Renal pelvis (tissue), 4 donors: Measurements from ENCODE around the gene CGREF1. TPM values are rescaled to one million over a fixed set of nuclear protein-coding genes. Genes with fewer than 3 reads are reported as not detected.
"Not testable (repeated sequence)": the region's sequence is repeated elsewhere in the genome, so short reads cannot be mapped to it uniquely, and the experiment has no call there.

ENCODE experiments used
- DNase-seq: peaks from one replicate; pipeline ENCODE4 v3.0.0-alpha.2; 2013
- polyA plus RNA-seq, 3 donors: library from polyadenylated mRNA; unstranded; fragments of 120-200 nt; gene quantifications; one replicate each; pipeline ENCODE4 v1.2.1, GENCODE V29; 2013; ENCODE audit not compliant: insufficient read length in 3 of 3

CGREF1 gene
- polyA plus RNA-seq, 3 donors: 5.7 to 8.1 (median 7.5) TPM

DNA sequence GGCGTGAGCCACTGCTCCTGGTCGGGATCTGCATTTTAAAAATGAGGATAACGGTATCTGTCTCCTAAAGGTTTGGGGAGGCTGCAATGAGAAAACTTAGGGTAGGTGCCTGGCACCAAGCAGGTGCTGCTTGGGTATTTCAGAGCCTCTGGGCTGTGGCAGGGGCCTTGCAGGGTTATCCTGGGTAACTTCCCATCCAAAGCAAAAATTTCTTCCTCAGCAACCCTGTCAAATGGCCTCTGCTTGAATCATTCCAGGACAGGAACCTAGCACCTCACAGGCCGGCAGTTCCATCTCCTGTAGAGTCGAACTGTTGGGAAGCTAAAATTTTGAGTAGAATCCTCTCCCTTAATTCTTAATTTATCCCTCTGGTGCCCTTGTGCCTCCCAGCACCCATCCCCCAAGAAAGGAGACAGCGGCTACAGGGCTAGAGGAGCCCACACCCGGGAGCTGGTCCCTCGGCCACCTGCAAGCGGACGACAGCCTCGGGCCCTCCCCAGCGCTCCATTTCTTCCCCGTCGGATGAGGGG, 868 bp downstream of the CGREF1 start:
- no peak for DNase-seq

DNA sequence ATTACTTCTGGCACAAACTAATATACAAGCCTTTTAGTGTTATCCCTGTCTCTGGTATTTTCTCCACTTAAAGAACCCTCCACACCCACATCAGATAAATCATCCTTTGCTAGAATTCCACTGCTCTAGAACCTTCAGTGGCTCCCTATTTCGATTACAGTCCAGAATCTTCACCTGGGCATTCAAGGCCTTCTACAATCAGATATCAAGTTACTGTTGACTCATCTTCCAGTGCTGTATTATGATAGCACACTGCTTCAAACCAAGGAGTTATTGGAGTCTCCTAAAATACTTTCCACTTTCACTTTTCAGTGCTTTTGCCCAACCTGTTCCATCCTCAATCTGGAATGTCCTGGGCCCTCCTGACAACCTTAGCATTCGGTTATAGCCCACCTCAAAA, 3.4 kb downstream of the CGREF1 start:
- DNase-seq: no peak

DNA sequence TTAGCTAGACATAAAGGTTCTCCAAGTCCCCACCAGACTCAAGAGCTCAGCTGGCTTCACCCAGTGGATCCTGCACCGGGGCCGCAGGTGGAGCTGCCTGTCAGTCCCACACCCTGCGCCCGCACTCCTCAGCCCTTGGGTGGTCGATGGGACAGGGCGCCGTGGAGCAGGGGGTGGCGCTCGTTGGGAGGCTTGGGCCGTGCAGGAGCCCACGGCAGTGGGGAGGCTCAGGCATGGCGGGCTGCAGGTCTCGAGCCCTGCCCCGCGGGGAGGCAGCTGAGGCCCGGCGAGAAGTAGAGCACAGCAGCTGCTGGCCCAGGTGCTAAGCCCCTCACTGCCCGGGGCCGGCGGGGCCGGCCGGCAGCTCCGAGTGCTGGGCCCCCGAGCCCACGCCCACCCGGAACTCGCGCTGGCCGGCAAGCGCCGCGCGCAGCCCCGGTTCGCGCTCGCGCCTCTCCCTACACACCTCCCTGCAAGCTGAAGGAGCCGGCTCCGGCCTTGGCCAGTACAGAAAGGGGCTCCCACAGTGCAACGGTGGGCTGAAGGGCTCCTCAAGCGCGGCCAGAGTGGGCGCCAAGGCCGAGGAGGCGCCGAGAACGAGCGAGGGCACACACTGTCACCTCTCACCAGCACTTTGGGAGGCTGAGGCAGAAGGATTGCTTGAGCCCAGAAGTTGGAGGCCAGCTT, 7.4 kb downstream of the CGREF1 start:
- DNase-seq: not testable (repeated sequence)

DNA sequence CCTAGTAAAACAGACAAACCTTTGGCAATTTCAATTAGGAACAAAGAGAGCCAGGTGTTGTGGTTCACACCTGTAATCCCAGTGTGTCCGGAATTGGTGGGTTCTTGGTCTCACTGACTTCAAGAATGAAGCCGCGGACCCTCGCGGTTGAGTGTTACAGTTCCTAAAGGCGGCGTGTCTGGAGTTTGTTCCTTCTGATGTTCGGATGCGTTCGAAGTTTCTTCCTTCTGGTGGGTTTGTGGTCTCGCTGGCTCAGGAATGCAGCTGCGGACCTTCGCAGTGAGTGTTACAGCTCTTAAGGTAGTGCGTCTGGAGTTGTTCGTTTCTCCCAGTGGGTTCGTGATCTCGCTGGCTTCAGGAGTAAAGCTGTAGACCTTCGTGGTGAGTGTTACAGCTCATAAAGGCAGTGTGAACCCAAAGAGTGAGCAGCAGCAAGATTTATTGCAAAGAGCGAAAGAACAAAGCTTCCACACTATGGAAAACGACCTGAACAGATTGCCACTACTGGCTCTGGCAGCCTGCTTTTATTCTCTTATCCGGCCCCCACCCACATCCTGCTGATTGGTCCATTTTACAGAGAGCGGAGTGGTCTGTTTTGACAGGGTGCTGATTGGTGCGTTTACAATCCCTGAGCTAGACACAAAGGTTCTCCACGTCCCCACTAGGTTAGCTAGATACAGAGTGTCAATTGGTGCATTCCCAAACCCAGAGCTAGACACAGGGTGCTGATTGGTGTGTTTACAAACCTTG, 8.2 kb downstream of the CGREF1 start:
- not testable (repeated sequence) for DNase-seq

DNA sequence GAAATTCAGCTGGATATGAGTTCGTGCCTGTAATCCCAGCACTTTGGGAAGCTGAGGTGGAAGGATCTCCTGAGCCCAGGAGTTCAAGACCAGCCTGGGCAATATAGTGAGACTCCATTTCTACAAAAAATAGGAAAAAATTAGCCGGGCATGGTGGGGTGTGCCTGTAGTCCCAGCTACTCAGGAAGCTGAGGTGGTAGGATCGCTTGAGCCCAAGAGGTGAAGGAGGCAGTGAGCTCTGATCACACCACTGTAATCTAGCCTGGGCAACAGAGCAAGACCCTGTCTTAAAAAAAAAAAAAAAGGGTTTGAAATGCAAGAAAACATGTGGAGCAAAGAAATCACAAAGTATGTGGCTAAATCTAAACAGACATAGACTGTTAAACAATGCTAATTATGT, 9.8 kb downstream of the CGREF1 start:
- no peak for DNase-seq

DNA sequence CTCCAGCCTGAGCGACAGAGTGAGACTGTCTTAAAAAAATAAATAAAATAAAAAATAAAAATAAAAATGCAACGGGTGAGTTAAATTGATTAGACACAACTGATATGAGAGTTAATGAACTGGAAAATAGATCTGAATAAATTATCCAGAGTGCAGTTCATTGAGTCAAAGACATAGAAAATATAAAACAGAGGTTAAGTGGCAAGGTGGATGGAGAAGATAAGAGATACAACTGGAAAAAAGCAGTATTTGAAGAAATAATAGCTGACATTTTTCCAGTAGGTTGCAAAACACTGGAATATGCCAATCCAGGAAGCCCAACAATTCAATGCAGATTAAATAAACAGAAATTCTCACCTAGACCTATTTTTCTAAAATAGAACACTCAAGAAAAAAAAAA, 10.7 kb downstream of the CGREF1 start:
- no peak for DNase-seq

DNA sequence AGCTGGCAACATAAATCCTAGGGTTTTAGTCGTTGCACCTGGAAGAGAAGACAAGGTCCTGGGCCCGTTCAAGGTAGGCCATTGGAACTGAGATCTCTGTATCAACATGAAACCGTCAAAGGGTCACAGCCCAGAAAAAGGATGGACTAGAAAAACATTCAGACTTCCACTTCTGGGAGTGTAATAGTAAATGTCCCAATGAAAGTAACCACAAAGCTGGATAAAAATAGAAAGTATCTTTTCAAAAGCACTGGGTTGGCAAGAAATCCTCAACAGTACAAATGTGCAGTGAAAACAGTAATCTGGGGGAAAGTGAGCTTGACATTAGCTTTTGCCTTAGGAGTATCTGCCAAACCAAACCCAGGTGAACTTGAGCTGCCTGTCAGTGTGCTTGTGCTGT, 12.9 kb downstream of the CGREF1 start:
- no peak for DNase-seq

DNA sequence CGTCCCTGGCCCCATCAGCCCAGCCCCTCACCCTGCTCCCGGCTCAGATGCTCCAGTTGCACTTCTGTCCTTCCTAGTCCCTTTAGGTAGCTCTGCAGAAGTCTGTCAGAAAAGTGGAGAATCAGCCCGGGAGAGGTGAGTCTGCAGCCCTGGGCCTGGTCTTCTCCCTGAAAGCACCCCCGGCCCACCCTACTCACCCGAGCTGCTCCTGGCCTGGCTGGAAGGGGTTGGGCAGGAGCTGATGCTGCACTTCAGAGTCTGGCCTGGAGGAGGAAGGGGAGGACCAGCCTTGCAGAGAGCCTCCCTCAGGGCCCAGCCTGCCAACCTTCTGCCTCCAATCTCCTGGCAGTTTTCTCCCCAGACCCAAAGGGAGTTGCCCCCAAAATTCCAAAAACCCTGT, 16.6 kb downstream of the CGREF1 start:
- DNase-seq: no peak

DNA sequence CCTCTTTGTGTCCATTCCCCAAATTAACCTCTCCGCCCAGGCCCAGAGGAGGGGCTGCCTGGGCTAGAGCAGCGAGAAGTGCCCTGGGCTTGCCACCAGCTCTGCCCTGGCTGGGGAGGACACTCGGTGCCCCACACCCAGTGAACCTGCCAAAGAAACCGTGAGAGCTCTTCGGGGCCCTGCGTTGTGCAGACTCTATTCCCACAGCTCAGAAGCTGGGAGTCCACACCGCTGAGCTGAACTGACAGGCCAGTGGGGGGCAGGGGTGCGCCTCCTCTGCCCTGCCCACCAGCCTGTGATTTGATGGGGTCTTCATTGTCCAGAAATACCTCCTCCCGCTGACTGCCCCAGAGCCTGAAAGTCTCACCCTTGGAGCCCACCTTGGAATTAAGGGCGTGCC, 18.9 kb downstream of the CGREF1 start:
- DNase-seq: no peak

DNA sequence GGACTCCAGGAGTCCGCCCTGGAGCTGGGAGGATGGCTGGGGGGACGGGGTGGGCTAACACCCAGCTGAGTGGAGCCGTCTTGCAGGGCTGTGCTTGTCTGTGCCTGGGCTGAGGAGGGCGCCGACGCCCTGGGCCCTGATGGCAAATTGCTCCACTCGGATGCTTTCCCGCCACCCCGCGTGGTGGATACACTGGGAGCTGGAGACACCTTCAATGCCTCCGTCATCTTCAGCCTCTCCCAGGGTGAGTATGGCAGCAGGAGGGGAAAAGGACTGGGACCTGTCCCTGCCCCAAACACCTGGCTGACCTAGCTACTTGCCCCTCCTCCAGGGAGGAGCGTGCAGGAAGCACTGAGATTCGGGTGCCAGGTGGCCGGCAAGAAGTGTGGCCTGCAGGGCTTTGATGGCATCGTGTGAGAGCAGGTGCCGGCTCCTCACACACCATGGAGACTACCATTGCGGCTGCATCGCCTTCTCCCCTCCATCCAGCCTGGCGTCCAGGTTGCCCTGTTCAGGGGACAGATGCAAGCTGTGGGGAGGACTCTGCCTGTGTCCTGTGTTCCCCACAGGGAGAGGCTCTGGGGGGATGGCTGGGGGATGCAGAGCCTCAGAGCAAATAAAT, 19.5 kb downstream of the CGREF1 start:
- DNase-seq: no peak

DNA sequence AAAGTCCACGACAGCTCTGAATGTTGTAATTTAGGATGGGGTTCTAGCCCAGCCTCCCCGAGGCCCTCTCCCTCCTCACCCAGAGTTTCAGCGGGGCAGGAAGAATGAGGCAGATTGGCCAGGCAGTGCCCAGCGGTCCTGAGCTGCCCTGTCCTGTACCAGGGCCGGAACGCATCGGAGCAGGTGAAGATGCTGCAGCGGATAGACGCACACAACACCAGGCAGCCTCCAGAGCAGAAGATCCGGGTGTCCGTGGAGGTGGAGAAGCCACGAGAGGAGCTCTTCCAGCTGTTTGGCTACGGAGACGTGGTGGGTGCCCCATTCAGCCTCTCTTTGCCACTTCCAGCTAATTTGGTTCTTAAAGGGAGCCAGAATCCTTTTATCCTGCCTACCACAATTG, 21.6 kb downstream of the CGREF1 start:
- DNase-seq: no peak

DNA sequence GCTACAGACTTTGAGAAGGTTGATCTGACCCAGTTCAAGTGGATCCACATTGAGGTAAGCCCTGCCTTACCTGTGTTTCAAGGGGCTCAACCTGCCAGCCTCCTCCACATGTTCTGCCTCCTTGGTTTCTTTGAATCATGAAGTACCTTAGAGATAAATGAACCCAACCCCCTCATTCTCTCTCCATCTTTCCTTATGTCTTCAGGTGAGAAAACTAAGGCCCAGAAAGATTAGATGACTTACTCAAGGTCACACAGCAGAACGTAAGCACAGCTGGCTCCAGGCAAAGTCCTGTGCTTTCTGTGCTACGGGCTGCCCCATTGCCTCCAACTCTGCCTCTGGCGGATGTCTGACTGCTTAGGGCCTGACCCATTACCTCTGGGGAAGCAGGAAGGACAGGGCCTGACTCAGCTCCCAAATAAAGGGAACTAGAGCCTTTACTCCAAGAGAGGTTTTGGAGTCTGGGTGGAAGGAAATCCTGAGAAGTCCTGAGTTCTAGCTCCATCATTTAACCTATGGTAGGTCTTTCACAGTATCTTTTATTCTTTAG, 22.1 kb downstream of the CGREF1 start:
- no peak for DNase-seq

DNA sequence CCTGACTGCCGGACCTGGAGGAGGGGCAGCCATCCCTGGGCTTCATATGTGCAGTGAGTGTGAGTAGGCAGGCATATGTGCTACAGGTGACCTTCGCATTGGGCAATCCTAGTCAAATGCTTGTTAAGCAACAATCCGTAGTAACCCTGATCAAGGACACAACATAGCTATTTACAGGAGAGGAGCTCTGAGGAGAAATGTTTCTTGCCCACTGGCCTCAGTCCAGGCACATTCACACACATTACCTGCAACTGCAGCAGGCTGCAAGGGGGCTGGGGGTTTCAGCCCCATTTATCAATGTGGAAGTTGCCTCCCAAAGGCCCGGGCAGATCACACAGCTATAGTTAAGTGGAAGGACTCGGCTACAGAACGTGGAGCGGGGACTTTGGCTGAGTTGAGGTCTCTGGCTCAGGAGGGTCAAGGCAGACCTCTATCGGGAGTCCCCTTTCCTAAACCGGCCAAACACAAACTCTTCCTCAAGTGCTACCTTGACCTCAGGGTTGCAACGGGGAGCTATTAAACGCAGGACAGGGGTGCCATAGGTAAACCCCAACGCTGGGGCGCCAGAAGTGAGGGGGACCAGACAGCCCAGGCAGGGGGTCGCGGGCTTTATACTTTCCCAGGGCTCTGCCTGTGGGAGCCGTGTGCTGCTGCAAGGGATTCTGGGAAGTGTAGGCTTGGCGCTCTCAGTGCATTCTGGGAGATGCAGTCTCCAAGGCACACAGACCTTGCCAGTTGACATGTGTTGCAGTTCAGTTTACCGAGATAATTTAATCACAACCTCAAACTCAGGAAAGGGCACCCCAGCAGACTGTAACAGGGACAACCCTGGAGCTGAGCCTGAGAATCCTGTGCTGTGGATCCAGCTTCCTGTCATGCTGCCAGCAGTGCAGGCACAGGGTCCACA, 22.9 kb downstream of the CGREF1 start:
- DNase-seq: no peak

DNA sequence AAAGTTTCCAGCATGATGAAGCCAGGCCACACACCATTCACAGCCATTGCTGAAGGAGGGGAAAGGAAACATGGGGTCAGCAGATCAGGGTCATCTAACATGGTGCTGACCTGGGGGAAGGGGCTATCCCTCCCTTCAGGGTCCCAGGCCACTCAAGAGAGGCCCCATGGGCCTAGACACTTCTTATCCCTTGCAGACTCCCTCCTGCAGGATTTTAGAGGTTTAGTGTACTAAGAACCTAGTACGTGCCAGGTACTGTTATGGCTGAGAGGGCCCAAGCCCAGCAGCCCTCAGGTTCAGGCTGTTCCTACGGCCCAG, 23.5 kb downstream of the CGREF1 start:
- DNase-seq: no peak

DNA sequence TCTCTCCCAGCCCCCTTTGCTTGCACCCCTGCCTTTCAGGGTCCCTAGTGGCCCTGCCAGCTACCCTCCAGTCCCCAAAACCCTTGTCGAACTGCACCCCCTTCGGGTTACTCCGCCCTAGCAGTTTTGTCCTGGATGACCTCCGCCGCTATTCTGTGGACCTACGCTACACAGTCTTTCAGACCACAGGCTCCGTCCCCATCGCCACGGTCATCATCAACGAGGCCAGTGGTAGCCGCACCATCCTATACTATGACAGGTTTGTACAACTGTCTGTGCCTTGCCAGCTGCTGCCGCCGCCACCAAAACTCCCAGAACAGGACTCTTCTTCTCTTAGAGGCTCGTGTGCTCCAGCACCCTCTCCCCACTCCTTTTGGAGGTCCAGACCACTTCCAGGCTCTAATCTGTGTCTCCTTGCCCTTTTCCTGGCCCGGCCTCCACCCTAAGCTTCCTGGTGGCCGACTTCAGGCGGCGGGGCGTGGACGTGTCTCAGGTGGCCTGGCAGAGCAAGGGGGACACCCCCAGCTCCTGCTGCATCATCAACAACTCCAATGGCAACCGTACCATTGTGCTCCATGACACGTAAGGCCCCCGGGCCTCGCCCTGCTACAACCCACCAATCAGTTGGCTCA, 24.5 kb downstream of the CGREF1 start:
- DNase-seq: no peak

DNA sequence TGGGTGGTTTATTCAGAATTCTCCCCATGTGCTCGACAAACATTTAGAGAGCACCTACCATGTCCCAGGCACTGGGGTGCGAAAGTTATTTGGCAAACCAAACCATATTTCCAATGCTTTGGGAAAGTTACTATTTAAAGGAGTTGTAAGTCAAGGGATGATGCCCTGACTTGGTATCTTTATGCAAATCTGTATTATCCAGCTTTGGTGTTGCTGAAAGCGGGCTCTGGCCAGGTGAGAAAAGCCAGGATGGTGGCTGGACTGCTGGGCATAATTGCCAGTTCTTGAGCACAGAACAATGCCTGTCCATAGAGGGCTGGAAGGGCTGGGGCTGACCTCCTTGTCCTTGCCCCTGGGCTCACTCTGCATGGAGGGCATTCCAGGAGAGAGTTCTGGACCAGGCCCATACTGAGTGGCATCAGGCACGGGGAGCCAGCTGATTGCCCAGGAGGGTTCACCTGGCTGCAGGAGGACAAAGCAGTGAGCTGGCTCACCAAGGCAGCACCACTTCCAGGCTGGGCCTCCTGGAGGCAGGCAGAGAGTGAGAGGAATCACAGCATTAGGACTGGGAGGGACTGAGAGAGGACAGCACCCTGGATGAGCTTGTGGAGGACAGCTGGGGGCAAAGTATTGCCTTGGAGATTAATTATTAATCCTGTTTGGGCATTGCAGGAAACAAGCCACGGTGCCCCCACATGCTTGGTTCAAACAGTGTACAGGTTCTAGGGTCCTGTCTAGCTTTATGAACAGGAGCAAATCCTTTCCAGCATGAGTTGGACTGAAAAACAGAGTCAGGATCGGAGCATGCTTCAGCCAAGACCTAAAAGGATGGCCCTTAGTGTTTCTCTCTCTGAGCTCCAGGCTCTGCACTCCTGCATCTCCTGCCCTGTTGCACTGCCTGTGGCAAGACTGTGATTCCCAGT, 25.2 kb downstream of the CGREF1 start:
- DNase-seq: no peak

DNA sequence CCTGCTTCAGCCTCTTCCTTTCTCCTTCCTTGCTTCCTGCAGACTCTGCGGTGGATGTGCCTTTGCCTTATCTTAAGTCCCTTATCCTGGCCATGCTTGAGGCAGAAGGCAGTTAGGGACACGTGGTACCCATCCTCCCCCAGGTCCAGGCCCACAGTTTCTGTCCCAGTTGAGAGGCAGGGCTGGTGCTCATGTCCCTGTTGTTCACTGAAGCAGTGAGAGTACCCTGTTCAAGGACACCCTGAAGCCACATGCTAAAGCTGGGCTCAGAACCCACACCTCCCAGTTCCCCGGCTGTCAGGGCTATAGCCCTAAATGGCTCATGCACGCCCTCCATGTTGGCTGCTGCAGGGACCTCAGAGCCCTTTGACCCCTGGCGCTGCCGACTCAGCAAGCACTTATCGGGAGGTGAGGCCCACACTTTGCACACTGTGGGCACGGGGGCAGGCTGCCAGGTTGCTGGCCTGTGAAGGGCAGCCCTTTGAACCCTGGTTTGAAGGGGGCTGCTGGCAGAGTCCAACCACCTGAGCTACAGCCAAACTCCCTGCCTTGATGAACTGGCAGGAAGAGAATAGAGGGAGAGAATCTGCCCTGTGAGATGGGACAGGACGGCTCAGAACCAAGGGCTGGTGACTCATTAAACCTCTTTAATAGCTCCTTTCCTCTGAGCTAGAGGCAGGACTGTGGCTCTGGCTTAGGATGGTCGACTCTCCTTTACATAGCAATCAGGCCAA, 26.1 kb downstream of the CGREF1 start:
- DNase-seq: no peak

DNA sequence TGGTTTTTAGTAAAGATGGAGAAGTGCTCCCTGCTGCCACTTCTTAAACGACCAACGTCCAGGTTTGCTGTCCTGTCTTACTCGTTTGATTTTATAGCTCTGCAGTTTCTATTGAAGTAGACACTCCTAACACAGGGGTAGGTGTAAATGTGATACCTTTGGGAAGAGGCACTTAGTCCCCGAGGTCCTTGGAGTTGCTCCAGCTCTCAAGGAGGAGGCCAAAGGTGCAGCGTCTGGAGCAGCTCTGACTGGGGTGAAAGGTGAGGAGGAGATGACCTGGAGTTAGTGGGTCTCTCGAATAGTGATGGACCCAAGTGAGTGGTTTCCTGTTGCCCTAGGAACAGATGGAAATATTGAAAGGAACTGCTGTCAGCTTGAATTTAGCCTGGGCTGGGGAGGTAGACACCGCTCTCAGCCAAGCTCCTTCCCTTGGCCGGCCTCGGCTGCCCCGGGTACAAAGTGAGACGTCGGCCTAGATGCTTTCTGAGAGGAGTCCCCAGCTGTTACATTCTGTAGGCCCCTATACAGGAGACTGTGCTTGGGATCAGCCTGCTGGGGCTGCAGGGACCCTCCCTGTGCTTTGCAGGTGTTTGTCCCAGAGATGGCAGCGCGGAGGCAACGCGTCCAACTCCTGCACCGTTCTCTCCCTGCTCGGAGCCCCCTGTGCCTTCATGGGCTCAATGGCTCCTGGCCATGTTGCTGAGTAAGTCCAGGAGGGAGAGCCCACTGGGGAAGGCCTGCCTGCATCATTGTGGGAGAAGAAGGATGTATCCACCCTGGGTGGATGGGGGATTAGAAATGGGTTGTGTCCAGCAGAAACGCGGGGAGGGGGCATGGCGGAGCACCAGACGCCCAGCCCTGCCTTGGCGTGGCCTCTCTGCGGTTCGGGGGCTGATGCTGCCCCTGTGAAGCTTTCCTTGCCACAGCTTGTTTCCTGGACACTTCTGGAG, 26.9 kb downstream of the CGREF1 start:
- no peak for DNase-seq
